Measurements from ENCODE around the gene PHKG2.
A peak's percentile ranks its signal among the peaks of the same experiment; 100 is the strongest.

Gene PHKG2

DNA sequence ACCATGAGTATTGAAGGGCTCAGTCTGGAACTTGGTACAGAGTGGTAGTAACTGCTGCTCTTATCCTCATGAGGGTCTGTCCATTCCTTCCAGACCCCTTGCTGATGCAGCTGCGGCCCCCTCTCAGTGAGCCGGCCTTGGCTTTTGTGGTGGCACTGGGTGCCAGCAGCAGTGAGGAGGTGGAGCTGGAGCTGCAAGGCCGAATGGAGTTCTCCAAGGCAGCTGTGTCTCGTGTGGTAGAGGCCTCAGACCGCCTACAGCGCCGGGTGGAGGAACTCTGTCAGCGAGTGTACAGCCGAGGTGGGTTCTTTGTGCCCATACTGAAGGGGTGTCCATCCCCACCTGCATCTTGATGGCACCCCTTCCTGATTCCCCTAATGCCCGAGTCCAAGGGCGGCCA lies 15.9 kb downstream of the PHKG2 start:
- Histone ChIP-seq H3F3A (ENCODE audit: low read depth) (no peaks in the 10 kb centered on the region), H4K20me1 (ENCODE audit: insufficient read depth, low read length, poor library complexity, severe bottlenecking) (peaks cover 22% of the 10 kb centered on the region), H3K79me2 (ENCODE audit: insufficient read depth, low read length) (peaks cover 28% of the 10 kb centered on the region), H3K9me3 (ENCODE audit: insufficient read depth, low read depth, low read length) (no peaks in the 10 kb centered on the region), H3K4me1 (ENCODE audit: insufficient read depth, low read length, poor library complexity, severe bottlenecking) (peaks cover 23% of the 10 kb centered on the region), H3K4me3 (ENCODE audit: low read length, poor library complexity, severe bottlenecking) (no peak overlapping the region), H2AFZ (ENCODE audit: low read length) (no peak overlapping the region), H3K36me3 (ENCODE audit: insufficient read depth, low read length) (peaks cover 51% of the 10 kb centered on the region; the same call in 1 of the 2 replicates), H3K9ac (ENCODE audit: low read depth, low read length, poor library complexity, severe bottlenecking) (no peak overlapping the region), H3K9me2 (replicated peaks; ENCODE audit: low read depth, low read length) (no peaks in the 10 kb centered on the region), H3K4me2 (ENCODE audit: low read depth, low read length, poor library complexity, severe bottlenecking) (peak overlapping the region; percentile 88), H3K27me3 (ENCODE audit: insufficient read depth, low read length, poor library complexity, severe bottlenecking) (no peaks in the 10 kb centered on the region)
- TF ChIP-seq, protein P1, sequence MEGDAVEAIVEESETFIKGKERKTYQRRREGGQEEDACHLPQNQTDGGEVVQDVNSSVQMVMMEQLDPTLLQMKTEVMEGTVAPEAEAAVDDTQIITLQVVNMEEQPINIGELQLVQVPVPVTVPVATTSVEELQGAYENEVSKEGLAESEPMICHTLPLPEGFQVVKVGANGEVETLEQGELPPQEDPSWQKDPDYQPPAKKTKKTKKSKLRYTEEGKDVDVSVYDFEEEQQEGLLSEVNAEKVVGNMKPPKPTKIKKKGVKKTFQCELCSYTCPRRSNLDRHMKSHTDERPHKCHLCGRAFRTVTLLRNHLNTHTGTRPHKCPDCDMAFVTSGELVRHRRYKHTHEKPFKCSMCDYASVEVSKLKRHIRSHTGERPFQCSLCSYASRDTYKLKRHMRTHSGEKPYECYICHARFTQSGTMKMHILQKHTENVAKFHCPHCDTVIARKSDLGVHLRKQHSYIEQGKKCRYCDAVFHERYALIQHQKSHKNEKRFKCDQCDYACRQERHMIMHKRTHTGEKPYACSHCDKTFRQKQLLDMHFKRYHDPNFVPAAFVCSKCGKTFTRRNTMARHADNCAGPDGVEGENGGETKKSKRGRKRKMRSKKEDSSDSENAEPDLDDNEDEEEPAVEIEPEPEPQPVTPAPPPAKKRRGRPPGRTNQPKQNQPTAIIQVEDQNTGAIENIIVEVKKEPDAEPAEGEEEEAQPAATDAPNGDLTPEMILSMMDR (conservative IDR thresholded peaks at IDR 0.05; ENCODE audit: low read length): no peak
- no peak for TF ChIP-seq EZH2phosphoT487 (IDR thresholded peaks at IDR 0.05; ENCODE audit: borderline replicate concordance)

DNA sequence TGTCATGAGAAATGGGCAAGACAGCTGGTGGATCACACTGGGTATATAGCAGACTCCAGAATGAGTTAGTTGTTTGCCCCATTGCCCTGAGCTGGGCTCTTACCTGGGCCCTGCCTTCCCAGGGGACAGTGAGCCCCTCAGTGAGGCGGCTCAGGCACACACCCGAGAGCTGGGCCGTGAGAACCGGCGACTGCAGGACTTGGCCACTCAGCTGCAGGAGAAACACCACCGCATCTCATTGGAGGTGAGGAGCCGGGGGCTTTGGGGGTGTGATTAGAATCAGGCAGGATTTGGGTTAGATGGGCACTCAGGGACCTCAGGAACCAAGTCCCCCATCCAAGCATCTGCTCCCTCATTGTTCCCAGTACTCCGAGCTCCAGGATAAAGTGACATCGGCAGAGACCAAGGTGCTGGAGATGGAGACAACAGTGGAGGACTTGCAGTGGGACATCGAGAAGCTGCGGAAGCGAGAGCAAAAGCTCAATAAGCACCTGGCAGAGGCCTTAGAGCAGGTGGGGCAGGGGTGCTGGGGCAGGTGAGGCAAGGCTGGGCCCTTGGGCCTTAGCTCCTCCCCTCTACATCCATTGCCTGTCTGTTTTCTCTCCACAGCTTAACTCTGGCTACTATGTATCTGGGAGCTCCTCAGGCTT lies 16.7 kb downstream of the PHKG2 start:
- peaks cover 28% of the 10 kb centered on the region for H3K79me2 ChIP-seq (ENCODE audit: insufficient read depth, low read length)
- no peaks in the 10 kb centered on the region for H3F3A ChIP-seq (ENCODE audit: low read depth)
- no peak overlapping the region for H2AFZ ChIP-seq (ENCODE audit: low read length)
- TF ChIP-seq, protein P1 (conservative IDR thresholded peaks at IDR 0.05; ENCODE audit: low read length): no peak
- no peak for TF ChIP-seq EZH2phosphoT487 (IDR thresholded peaks at IDR 0.05; ENCODE audit: borderline replicate concordance)
- peaks cover 23% of the 10 kb centered on the region for H3K4me1 ChIP-seq (ENCODE audit: insufficient read depth, low read length, poor library complexity, severe bottlenecking)
- peaks cover 58% of the 10 kb centered on the region; the same call in 1 of the 2 replicates for H3K36me3 ChIP-seq (ENCODE audit: insufficient read depth, low read length)
- no peaks in the 10 kb centered on the region for H3K9me2 ChIP-seq (replicated peaks; ENCODE audit: low read depth, low read length)
- H3K9me3 ChIP-seq (ENCODE audit: insufficient read depth, low read depth, low read length): no peaks in the 10 kb centered on the region
- H3K4me3 ChIP-seq (ENCODE audit: low read length, poor library complexity, severe bottlenecking): no peak overlapping the region
- no peak overlapping the region for H3K4me2 ChIP-seq (ENCODE audit: low read depth, low read length, poor library complexity, severe bottlenecking)
- H3K27me3 ChIP-seq (ENCODE audit: insufficient read depth, low read length, poor library complexity, severe bottlenecking): no peaks in the 10 kb centered on the region
- peaks cover 22% of the 10 kb centered on the region for H4K20me1 ChIP-seq (ENCODE audit: insufficient read depth, low read length, poor library complexity, severe bottlenecking)
- H3K9ac ChIP-seq (ENCODE audit: low read depth, low read length, poor library complexity, severe bottlenecking): no peak overlapping the region

DNA sequence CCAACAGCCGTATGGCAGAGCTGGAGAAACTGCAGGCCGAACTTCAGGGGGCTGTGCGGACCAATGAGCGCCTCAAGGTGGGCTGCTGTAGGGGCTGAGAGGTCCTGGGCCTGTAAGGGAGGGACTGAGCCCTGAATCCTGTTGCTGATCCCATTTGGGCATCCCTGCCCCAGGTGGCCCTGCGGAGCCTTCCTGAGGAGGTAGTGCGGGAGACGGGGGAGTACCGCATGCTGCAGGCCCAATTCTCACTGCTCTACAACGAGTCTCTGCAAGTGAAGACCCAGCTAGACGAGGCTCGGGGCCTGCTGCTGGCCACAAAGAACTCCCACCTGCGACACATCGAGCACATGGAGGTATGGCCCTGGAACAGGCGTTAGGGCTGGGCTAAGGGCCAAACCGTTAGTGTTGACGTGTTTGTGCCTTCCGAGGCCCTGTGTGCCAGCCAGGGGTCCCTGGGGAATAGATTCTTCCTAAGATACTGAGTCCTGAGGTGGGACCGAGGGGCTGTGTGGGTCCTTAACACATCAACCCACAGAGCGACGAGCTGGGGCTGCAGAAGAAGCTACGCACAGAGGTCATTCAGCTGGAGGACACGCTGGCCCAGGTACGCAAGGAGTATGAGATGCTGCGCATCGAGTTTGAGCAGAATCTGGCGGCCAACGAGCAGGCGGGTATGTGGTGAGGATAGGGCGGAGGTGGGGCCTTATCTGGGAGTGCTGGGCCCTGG lies 18.1 kb downstream of the PHKG2 start:
- Histone ChIP-seq H3K9me3 (ENCODE audit: insufficient read depth, low read depth, low read length) (no peaks in the 10 kb centered on the region), H3K9ac (ENCODE audit: low read depth, low read length, poor library complexity, severe bottlenecking) (no peak overlapping the region), H3K4me3 (ENCODE audit: low read length, poor library complexity, severe bottlenecking) (no peak overlapping the region), H2AFZ (ENCODE audit: low read length) (no peak overlapping the region), H4K20me1 (ENCODE audit: insufficient read depth, low read length, poor library complexity, severe bottlenecking) (peaks cover 22% of the 10 kb centered on the region), H3K4me1 (ENCODE audit: insufficient read depth, low read length, poor library complexity, severe bottlenecking) (peaks cover 17% of the 10 kb centered on the region), H3K4me2 (ENCODE audit: low read depth, low read length, poor library complexity, severe bottlenecking) (no peak overlapping the region), H3K9me2 (replicated peaks; ENCODE audit: low read depth, low read length) (no peaks in the 10 kb centered on the region), H3K27me3 (ENCODE audit: insufficient read depth, low read length, poor library complexity, severe bottlenecking) (no peaks in the 10 kb centered on the region), H3F3A (ENCODE audit: low read depth) (no peaks in the 10 kb centered on the region), H3K79me2 (ENCODE audit: insufficient read depth, low read length) (peaks cover 28% of the 10 kb centered on the region), H3K36me3 (ENCODE audit: insufficient read depth, low read length) (peaks cover 71% of the 10 kb centered on the region; the same call in 1 of the 2 replicates)
- TF ChIP-seq, protein P1 (conservative IDR thresholded peaks at IDR 0.05; ENCODE audit: low read length): no peak
